Breast epithelium (tissue), 3 donors: ENCODE measurements around the gene PCNX1.

Source experiments
- POLR2A ChIP-seq: fragments of 450-650 bp; IDR thresholded peaks from one replicate; pipeline ENCODE4 v1.6.1; 2016; ENCODE audit warnings: antibody characterized with exemption, mild to moderate bottlenecking, moderate library complexity
- POLR2AphosphoS5 ChIP-seq, 3 donors: sonication (generic); formaldehyde crosslinking; IDR thresholded peaks; one replicate each; pipeline ENCODE4 v1.6.1; 2017; ENCODE audit warnings: antibody characterized with exemption in 3 of 3
- TF ChIP-seq, protein P1 (sequence below), 3 donors: fragments of 450-650 bp; IDR thresholded peaks; one replicate each; pipeline ENCODE4 v1.5.1; 2016 to 2017; ENCODE audit warnings: antibody characterized with exemption in 3 of 3, mild to moderate bottlenecking in 3 of 3, moderate library complexity in 3 of 3

DNA sequence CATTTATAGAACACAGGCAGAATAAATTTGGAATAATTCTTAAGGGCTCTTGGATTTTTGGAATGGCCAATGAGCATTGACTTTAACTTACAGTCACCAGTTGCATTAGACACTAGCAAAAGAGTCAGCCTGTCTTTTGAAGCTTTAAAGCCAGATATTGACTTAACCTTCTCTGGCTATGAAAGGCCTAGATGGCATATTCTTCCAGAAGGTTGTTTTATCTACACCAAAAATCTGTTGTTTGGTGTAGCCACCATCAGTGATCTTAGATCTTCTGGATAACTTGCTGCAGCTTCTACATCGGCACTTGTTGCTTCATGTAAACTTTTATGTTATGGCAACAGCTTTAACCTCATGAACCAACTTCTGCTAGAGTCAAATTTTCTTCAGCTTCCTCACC lies 10.4 kb downstream of the PCNX1 start:
- TF ChIP-seq, protein P1, sequence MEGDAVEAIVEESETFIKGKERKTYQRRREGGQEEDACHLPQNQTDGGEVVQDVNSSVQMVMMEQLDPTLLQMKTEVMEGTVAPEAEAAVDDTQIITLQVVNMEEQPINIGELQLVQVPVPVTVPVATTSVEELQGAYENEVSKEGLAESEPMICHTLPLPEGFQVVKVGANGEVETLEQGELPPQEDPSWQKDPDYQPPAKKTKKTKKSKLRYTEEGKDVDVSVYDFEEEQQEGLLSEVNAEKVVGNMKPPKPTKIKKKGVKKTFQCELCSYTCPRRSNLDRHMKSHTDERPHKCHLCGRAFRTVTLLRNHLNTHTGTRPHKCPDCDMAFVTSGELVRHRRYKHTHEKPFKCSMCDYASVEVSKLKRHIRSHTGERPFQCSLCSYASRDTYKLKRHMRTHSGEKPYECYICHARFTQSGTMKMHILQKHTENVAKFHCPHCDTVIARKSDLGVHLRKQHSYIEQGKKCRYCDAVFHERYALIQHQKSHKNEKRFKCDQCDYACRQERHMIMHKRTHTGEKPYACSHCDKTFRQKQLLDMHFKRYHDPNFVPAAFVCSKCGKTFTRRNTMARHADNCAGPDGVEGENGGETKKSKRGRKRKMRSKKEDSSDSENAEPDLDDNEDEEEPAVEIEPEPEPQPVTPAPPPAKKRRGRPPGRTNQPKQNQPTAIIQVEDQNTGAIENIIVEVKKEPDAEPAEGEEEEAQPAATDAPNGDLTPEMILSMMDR (IDR thresholded peaks at IDR 0.05), result no peak
- no peak for TF ChIP-seq POLR2A
- TF ChIP-seq POLR2AphosphoS5 (IDR thresholded peaks at IDR 0.05), result no peak
